Measurements from ENCODE around the gene GLP1R.

GRCh38 chr6:39021041-39021440, 27.5 kb upstream of the GLP1R start:
- TF ChIP-seq ZNF768 (tag by site-specific recombination; IDR thresholded peaks at IDR 0.05): no peak
- no peak for TF ChIP-seq ZNF664 (tag by site-specific recombination; IDR thresholded peaks at IDR 0.05)
- no peak for TF ChIP-seq CTCF (tag by site-specific recombination; IDR thresholded peaks at IDR 0.05)

Data from HEK293 (cell line).